Activated naive CD4-positive, alpha-beta T cell (primary cell): Measurements from ENCODE around the gene AMOTL1.
"Not testable (repeated sequence)": the region's sequence is repeated elsewhere in the genome, so short reads cannot be mapped to it uniquely, and the experiment has no call there.

Experiments
- DNase-seq, 4 experiments: peaks; one replicate each; lab custom pipeline; 2025; lab: John Stamatoyannopoulos, UW

The AMOTL1 gene

DNA sequence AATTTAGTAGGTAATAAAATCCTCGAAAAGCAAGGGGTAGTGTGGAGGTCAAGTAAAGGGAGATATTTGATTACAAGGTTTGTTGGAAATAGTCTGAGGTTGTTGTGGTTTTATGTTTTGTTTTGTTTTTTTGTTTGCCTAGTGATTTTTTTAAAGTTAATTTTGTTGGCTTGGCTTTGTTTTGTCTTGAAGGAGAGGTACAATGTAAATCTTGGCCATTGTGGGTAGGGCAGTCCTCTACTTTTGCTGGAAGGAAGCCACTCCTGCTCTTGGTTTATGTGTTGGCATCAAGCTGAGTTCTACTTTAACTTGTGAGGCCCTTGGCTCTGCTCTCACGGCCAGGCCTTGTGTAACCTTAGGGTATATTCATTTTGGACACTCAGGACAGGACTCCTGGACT is 3.2 kb downstream of the AMOTL1 start:
- DNase-seq: no peak

DNA sequence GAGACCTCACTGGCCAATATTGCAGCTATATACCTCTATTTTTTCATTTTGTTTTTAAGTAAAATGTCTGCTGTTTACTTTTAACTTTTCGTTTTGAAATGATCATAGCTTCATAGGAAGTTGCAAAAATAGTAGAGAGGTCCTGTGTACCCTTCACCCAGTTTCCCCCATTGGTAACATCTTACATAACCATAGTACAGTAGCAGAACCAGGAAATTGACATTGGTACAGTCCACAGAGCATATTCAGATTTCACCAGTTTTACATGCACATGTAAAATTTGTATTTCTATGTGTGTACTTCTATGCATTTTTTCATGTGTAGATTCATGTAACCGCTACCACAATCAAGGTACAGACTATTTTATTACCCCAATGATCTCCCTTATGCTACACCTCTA is 3.8 kb downstream of the AMOTL1 start:
- DNase-seq: no peak

DNA sequence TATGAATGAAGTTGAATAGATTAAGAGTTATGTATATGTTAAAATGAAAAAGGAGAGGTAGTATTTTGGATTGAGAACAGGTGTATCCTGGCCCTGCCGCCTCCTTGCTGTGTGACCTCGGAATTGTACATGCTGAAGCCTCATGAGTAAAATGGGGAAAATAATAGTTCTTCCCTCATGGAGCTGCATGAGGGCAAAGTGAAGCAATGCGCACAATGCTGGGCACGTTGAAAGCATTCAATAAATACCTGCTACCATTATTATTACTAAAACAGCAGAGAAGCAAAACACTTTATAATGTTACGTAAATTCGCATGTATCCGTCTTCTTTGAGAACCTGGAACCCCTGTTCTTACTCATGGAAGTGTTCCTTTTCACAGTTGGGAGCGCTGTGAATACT is 5.7 kb downstream of the AMOTL1 start:
- no peak for DNase-seq

DNA sequence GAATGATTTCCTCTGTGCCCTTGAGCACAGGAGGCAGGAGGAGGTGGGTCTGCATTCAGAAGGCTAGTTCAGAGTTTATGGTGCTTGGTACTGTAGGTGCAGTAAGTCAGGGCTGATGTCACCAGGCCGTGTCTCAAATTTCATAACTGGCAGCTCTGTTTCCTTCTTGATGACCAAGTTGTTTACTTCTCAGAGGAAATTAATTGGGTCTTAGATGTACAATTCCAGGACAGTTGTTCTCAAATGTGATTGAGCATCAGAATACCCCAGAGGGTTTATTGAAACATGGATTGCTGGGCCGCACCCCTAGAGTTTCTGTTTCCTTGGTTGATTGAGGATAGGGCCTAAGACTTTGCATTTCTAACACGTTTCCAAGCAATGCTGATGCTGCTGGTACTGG is 6.2 kb downstream of the AMOTL1 start:
- DNase-seq: no peak

DNA sequence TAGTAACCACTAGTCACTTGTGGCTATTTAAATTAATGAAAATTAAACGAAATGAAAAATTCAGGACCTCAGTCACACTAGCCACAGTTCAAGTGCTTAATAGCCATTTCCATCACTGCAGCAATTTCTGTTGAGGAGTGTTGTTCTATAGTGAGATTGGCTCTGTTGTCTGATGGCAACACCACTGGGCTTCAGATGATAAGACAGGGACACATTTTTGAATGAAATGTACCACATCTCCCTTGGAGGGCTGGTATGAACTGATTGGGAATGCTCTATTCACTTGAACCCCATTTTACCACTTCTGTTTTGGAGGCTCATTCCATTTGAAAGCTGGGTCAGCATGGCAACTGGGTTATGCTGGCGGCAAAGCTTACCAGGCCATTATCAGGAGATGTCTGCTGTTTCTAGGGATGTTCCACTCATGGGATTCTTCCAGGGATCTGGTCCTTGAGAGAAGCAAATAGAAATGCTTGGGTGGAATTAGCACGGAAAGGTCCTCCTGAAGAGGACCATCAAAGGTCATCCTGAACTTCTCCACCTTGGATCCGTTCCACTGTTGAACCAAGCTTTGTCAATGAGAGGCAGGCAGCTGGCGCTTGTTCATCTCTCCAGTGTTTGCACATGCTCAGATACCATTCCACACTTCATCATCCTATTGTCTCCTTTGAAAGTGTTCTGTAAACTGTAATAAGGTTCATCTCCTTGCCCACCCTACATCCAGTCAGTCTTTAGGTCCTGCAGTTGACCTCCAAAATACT is 7.6 kb downstream of the AMOTL1 start:
- DNase-seq: no peak

DNA sequence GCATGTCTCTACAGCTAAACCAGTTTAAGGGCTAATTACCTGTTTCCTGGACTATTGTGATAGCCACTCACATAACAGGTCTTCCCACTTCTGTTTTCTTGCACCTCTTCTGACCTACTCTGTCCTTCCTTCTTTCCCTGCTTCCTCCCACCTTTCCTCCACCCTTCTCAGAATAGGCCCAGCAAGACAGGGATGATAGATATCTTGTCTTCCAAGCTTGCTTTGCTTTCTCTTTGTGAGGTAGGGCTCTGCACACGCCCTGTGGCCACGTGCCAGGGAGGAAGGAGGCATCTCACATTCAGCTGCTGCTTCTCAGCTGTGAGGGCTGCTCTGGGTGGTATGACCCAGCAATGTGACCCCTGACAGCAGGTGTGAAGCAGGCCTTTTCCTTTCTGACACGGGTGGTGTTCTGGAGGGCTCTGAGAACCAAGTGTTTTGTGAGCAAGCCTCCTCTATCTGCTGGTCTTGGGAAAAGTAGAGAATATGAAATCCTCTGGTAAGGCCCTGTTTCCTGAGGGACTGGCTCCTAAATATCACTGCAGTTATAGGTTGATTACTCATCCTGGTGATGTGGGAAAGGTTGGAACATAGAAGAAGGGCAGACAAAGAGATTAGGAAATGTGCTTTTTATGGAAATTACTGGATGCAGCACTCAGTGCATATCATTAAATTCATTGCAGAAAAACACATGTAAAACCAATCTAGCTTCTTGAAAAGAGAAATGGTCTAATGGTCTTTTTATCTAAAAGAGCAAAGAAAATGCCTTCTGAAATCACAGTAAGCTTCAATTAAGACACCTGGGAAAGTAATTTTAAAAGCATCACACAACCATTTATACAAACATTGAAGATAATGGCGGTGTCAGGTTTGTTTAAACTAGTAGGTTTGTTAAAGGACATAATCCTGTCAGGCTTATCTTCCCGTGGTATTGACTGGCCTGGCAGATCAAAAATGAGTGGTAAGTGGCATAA is 8.5 kb downstream of the AMOTL1 start:
- DNase-seq: no peak

DNA sequence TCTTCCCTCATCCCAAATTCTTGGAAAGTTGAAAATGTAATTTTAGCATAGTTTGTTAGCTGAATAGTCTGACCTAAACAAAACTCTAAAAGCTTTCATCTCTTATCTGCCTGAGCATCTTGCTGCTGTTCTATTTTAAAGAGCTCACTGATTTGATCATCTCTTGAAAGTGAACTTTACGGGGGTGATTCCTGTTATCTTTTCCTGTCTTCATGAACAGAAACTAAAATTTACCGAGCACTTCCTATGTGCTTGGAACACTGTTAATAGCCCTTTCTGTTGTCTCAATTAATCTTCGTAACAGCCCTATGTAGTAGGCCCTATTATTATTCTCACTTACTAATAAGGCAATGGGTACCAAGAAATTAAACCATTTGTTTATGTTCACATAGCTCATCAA is 12.3 kb downstream of the AMOTL1 start:
- no peak for DNase-seq

DNA sequence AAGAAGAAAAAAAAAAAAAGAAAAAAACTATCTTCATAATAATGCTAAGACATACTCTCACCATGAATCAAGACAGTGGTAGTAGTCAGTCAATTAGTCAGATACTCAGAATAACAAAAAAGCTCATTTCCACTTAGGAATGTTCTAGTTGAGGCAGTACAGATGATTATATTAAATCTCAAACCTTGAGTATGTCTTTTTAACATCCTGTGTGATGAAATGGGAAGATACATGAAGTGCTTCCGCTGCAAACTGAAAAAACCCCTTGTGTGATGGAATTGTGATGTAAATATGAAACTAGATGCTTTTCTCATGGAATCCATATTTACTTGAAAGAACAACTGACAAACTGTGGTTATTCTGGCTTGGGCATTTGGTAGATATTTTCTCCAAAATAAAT is 13.7 kb downstream of the AMOTL1 start:
- no peak for DNase-seq

DNA sequence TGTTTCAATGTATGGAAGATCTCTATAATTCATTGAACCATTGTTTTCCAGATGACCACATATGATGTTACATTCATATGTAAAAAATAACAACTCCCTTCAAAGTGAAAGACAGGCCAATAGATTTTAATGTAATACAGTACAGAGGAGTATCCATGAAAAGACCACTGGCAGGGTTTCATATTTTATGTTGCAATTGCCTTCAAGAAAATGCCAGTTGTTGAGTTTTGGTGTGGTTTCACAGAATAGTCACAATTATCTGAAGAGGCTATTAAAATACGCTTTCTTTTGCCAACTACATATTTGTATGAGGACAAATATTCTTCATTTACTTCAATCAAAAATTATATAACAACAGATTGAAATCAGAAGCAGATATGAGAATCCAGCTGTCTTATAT is 14.3 kb downstream of the AMOTL1 start:
- no peak for DNase-seq

DNA sequence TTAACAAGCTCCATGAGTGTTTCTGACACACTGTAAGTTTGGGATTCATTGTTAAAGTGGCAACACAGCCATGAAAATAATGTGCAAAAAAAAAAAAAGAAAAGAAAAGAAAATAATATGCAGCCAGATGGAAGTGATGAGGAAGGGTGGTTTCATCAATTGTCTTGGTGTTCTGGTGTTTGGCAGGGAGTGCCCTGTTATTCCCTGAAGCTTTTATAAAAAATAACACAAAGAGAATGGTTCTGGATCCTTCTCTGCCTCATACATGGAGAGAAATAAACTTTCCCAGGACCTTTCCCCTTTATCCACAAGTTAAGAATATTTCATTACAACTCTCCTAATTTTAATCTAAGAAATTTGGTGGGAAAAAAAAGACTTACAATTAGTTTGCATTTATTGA is 16.7 kb downstream of the AMOTL1 start:
- DNase-seq: no peak

DNA sequence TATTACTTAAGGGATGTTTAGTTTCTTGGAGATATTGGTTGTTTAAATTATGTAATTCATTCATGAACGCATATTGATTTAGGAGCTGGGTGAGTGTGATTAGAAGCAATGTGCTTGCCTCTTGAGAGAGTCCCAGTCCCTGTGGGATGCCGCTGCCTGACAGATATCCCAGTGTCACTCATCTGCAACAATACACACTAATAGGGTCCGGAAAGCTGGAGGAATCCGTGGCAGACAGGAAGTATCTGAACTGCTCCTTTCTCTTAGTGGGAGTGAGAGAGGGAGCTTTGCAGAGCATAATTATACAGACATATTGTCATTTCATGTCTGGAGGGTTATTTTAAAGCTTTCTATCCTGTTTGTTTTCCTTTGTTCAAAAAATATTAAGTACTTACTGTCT is 17.4 kb downstream of the AMOTL1 start:
- no peak for DNase-seq

DNA sequence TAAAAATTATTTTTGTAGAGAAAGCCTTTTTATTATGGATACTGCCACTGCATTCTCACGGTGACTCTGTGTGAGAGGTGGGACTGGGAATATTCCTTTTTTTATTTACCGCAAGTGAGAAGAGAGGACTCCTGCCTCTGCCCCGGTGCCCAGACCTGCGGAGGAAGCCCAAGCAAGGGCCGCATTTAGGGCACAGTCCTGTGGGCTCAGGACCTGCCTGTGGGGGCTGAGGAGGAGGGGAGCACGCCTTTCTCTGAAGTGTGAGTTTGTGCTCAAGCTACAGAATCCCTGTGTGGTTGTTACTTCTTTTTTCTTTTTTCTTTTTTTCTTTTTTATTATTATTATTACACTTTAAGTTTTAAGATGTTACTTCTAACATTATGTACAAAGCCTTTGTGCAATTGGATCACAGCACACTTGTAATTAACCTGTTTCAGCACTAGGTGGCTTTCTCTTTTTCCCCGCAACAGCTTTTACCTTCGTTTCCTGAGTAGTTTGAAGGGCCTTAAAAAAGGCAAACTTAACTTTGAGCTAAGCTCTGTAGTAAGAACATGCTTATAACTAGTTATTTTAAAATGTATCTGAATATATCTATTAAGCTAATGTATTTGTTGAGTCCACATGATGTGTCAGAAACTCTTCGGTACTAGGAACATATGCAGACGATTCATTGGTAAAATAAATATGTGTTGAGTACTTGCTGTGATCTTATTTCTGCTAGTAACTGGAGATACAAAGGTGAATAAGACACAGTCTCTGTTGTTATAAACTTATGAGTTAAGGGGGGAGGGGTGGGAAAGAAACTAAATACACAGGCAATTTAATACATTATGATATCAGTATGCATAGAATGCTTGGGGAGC is 18.3 kb downstream of the AMOTL1 start:
- no peak for DNase-seq

DNA sequence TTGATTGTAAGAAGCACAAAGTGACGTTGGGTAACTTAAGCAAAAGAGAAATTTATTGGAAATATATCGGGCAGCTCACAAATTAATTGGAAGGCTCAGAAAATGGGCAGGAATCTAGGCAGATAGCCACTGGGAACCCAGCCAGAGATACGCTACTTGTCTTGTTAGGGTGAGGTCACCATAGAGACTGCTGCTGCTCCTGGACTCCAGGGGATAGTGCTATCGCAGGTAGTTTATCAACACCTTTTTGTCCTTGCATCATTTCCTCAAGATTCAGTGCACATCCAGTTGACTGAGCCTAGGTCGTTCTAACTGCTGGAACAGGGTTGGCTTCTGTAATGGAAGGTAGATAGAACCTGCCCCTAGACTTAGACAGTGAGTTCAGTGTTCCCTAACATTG is 19.6 kb downstream of the AMOTL1 start:
- DNase-seq: no peak

DNA sequence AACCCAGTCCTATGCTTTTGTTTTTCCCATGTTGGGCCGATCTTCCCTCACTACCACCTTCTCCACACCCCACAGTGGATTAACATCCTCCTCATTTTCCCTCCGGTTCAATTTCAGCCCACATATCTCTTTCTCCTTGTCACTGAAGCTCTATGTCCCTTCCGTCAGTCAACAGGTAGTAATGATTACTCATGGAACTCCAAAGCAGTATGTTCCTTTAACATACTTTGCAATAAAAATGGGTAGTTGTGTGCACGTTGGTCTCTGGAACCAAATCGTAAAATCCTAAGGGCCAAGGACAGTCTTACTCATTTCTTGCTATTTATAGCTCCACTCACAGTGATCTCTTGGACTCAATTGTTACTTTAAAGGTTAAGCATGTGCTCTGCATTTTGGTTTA is 20.2 kb downstream of the AMOTL1 start:
- DNase-seq: no peak

DNA sequence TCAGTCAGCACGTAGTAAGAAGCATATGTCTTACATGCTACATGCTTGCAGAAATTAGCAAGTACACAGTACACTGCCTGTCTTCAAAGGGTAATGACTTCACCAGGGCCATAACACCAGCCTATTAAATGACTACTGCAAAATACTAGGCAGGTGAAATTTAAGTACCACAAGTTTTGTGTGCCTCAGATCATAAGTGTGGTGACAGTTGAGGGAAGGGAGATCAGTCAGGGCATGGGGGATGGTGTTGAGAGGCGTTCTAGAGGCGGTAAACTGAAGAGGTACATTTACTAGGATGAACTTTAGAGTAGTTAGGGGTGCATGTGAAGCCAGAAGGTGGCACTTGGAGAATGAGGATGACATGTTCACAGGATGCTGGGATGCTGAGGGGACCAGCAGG is 22.0 kb downstream of the AMOTL1 start:
- DNase-seq: no peak

DNA sequence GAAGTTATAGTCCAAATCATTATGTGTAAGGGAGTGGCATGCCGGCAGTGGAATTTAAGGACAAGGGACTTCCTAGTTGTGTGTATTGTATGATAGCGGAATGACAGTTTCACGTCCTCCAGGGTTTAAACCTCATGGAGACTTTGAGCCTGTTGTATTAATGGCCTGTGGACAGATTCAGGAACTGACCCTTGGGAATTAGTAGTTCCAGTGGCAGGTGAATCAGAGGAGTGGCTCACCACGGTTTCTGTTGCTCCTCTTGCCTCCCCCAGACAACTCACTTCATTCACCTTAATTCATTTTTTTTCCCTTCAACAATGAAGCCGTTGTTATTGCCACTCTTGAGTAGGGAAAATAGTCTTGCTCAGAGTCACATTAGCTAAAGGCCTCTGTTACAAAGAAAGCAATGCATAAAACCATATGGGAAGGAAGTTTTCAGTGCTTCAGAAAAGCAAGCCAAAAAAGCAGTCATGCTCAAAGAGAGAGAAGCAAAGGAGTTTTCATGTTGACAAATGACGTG is 22.6 kb downstream of the AMOTL1 start:
- no peak for DNase-seq

DNA sequence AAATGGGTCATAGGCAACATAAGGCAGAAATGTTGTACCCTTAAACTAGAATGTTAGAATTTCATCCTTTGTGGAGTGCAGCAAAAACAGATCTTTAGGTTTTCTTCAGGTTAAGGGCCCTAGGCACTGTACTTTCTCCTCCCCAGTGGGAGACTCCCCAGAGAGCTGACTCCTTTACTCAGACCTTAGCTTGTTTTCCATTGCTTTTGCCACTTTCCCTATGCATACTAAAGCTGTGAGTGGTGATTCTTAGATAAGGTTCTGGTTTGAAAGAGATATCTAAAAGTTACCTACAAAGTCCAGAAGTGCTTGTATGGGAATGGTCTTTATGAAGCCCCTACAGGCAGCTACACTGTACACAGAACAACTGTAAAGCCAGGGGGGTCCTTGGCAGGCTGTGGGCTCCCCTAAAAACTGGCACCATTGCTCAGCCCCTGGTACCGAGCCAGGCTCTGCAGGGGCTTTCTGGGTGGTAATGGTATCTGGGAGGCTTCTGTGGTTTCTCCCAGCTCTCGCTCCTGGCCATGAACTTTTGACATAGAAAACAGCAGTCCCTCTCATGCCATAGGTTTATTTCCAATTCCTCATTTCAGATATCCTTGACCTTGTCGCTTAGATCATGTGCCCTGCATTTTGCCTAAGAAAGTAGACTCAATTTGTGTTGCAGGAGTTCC is 23.2 kb downstream of the AMOTL1 start:
- no peak for DNase-seq

DNA sequence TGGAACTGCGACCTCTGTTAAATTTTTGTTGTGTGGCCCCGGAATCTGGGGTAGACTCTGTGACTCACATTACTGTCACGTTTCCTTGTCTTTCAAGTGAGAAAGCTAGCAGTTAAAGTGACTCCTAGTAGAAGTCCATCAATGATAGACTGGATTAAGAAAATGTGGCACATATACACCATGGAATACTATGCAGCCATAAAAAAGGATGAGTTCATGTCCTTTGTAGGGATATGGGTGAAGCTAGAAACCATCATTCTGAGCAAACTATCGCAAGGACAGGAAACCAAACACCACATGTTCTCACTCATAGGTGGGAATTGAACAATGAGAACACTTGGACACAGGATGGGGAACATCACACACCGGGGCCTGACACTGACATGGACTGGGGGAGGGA is 23.8 kb downstream of the AMOTL1 start:
- not testable (repeated sequence) for DNase-seq

DNA sequence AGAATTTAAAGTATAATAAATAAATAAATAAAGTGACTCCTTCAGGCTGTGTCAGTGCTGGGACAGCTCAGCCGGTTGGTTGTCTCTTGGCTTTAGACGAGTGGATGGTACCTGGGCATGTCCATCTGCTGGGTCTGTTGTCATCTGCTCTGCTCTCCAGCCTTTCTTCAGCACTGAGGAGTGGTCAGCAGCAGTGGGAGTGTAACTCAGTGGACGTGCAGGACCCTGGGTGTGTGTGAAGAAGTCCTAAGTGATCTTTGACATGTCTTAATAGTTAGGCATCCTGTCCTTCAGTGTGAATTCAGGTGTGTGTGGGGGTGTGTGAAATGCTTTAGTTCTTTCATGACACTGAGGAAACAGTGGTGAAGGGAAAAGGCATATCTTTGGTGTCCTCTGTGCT is 24.3 kb downstream of the AMOTL1 start:
- no peak for DNase-seq

DNA sequence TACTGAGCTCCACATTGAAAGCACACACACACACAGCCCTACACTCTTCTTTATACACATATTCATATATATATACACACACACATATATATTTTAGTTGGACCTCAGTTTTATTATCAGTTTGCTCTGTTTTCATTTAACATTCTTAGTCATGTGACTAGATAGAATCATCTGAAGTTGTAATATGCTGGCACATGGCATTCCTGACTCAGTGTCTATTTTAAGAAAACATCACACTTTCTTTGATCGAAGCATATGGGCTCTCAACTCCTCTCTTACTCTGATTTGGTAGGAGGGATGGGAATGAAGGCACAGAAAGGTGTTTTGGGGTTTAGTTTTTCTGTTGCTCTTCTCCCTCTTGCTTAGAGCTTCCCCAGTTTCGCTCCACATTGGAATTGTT is 24.8 kb downstream of the AMOTL1 start:
- no peak for DNase-seq

DNA sequence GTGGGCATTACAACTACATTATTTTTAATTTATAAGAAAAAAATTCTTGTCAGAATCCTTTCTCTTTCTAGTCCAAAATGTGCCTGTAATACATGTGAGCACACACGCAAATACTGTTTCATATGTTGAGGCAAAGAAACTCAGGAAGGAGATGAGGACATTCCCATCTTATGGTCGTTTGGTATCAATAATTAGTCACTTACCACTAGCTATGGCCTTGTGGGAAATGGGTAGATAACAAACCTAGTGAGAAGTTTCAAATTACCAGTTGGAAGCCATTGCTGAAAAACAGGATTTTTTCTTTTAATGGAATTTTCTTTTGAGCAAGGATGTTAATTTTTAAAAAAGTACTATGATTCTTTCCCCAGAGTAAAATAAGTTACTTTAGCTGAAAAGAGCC is 25.7 kb downstream of the AMOTL1 start:
- DNase-seq: no peak
